HepG2 (cell line): ENCODE data around the gene B4GALT1. TPM values are rescaled to one million over a fixed set of nuclear protein-coding genes. Genes with fewer than 3 reads are reported as not detected.

Source experiments
- ATM ChIP-seq: fragments of 450-650 bp; IDR thresholded peaks from 2 replicates; pipeline ENCODE4 v1.7.1; 2017; ENCODE audit warnings: mild to moderate bottlenecking, borderline replicate concordance
- DNMT1 ChIP-seq: sonication (generic); formaldehyde crosslinking; IDR thresholded peaks from 2 replicates; pipeline ENCODE4 v1.5.1; 2020; ENCODE audit warnings: mild to moderate bottlenecking, missing genetic modification reagents
- FIP1L1 ChIP-seq: fragments of 200-400 bp; formaldehyde crosslinking; IDR thresholded peaks from 2 replicates; pipeline ENCODE4 v1.6.1; 2018; ENCODE audit warnings: low read depth, mild to moderate bottlenecking, low read length, moderate library complexity, borderline replicate concordance; ENCODE audit not compliant: insufficient read depth
- HES4 ChIP-seq: sonication (generic); formaldehyde crosslinking; IDR thresholded peaks from 2 replicates; pipeline ENCODE4 v1.9.0; 2021; ENCODE audit warnings: mild to moderate bottlenecking, missing genetic modification reagents, borderline replicate concordance
- IRX3 ChIP-seq: sonication (generic); formaldehyde crosslinking; IDR thresholded peaks from 2 replicates; pipeline ENCODE4 v1.8.1; 2023; ENCODE audit warnings: mild to moderate bottlenecking, low read depth, missing genetic modification reagents, borderline replicate concordance
- KMT2B ChIP-seq: IDR thresholded peaks from 2 replicates; pipeline ENCODE4 v1.6.1; 2016; ENCODE audit warnings: missing genetic modification reagents, missing compliant biosample characterization
- MLLT10 ChIP-seq: sonication (generic); formaldehyde crosslinking; IDR thresholded peaks from 2 replicates; pipeline ENCODE4 v1.4.0; 2020; ENCODE audit warnings: missing genetic modification reagents
- MXD3 ChIP-seq: IDR thresholded peaks from 2 replicates; pipeline ENCODE4 v1.6.1; 2016; ENCODE audit warnings: mild to moderate bottlenecking, missing biosample characterization, missing genetic modification reagents
- NFKBIZ ChIP-seq: IDR thresholded peaks from 2 replicates; pipeline ENCODE4 v1.6.1; 2018; ENCODE audit warnings: missing genetic modification reagents, missing compliant biosample characterization
- NKX3-1 ChIP-seq: sonication (generic); formaldehyde crosslinking; IDR thresholded peaks from 2 replicates; pipeline ENCODE4 v1.5.0; 2020; ENCODE audit warnings: missing genetic modification reagents
- PCBP1 ChIP-seq: fragments of 200-400 bp; formaldehyde crosslinking; IDR thresholded peaks from 2 replicates; pipeline ENCODE4 v1.6.1; 2017; ENCODE audit warnings: mild to moderate bottlenecking, low read depth, low read length, borderline replicate concordance
- RBFOX2 ChIP-seq: fragments of 200-400 bp; formaldehyde crosslinking; IDR thresholded peaks from 2 replicates; pipeline ENCODE4 v1.6.1; 2017; ENCODE audit warnings: low read depth, mild to moderate bottlenecking, low read length
- REL ChIP-seq: sonication (generic); formaldehyde crosslinking; conservative IDR thresholded peaks from 2 replicates; pipeline ENCODE4 v1.8.0; 2022; ENCODE audit warnings: mild to moderate bottlenecking, missing genetic modification reagents, moderate library complexity
- REST ChIP-seq, 2 experiments: IDR thresholded peaks; 2 replicates each; pipeline ENCODE4 v1.6.1; 2011 to 2012; ENCODE audit warnings: low read length in 2 of 2, borderline replicate concordance in 1 of 2, low read depth in 1 of 2, mild to moderate bottlenecking in 1 of 2, moderate library complexity in 1 of 2
- REXO4 ChIP-seq: sonication (generic); formaldehyde crosslinking; IDR thresholded peaks from 2 replicates; pipeline ENCODE4 v1.8.0; 2022; ENCODE audit warnings: missing genetic modification reagents, mild to moderate bottlenecking, borderline replicate concordance
- SKI ChIP-seq: fragments of 450-650 bp; IDR thresholded peaks from one replicate; pipeline ENCODE4 v1.6.1; 2018; ENCODE audit warnings: mild to moderate bottlenecking; ENCODE audit not compliant: partially characterized antibody
- ZNF337 ChIP-seq: sonication (generic); formaldehyde crosslinking; IDR thresholded peaks from 2 replicates; pipeline ENCODE4 v1.5.1; 2020; ENCODE audit warnings: missing genetic modification reagents, low read depth, mild to moderate bottlenecking, borderline replicate concordance
- ZNF33B ChIP-seq: sonication (generic); formaldehyde crosslinking; IDR thresholded peaks from 2 replicates; pipeline ENCODE4 v1.5.1; 2020; ENCODE audit warnings: mild to moderate bottlenecking, missing genetic modification reagents
- ZNF34 ChIP-seq: sonication (generic); formaldehyde crosslinking; IDR thresholded peaks from 2 replicates; pipeline ENCODE4 v1.4.0; 2020; ENCODE audit warnings: mild to moderate bottlenecking, missing genetic modification reagents, borderline replicate concordance
- ZNF510 ChIP-seq: sonication (generic); formaldehyde crosslinking; IDR thresholded peaks from 2 replicates; pipeline ENCODE4 v1.4.0; 2020; ENCODE audit warnings: low read depth, mild to moderate bottlenecking, missing genetic modification reagents
- ZNF766 ChIP-seq: sonication (generic); formaldehyde crosslinking; IDR thresholded peaks from 2 replicates; pipeline ENCODE4 v1.5.0; 2020; ENCODE audit warnings: missing genetic modification reagents, borderline replicate concordance
- polyA plus RNA-seq, 8 experiments: library from polyadenylated mRNA; depleted of rRNA in 3 of 8; stranded (reverse) in 7 of 8; unstranded in 1 of 8; fragments of >200 nt; fragmentation: Illumina TruSeq in 4 of 8; extraction: Trizol in 4 of 8; gene quantifications; 2 replicates each; pipeline versions ENCODE4 v1.2.1 to v1.2.3, GENCODE V29; 2011 to 2016; ENCODE audit warnings: low read depth in 4 of 8, missing spikeins in 1 of 8, mixed read lengths in 1 of 8; ENCODE audit not compliant: insufficient read depth in 1 of 8
- total RNA-seq, 5 experiments: library from RNA; depleted of rRNA; stranded (reverse); fragments of >200 nt; fragmentation: Illumina TruSeq; extraction: Trizol; gene quantifications; 2 replicates each; pipeline ENCODE4 v1.2.3, GENCODE V29; 2016; ENCODE audit warnings: low read depth in 1 of 5
- TF ChIP-seq, protein P1 (sequence below): sonication (generic); formaldehyde crosslinking; IDR thresholded peaks from 2 replicates; pipeline ENCODE4 v1.8.1; 2023; ENCODE audit warnings: mild to moderate bottlenecking, inconsistent platforms, moderate library complexity, missing genetic modification reagents, borderline replicate concordance

Gene B4GALT1
- total and polyA plus RNA-seq, 2 of the 13 experiments (the other 11 are each of a cell fraction or from before 2014, with no cell fraction given): 15.7 to 33.5 TPM

GRCh38 chr9:33139421-33140228 is 27.5 kb downstream of the B4GALT1 start (continued):
- TF ChIP-seq ZNF510 (CRISPR knock-in tag) (0 out of 2 replicates have a peak, but pooled peaks have one; percentile 69), IRX3 (CRISPR knock-in tag) (peak; percentile 56; the same call in 1 of the 2 replicates), SKI (peak; percentile 77), NFKBIZ (peak; percentile 85; the same call in 1 of the 2 replicates), REST (IDR thresholded peaks at IDR 0.05; ENCODE audit: borderline replicate concordance in 1 of 2, low read depth in 1 of 2, low read length in 2 of 2) (peak in 1 of 2 experiments; percentile 59; a peak in 1 of 4 replicates), MLLT10 (CRISPR knock-in tag) (no peak), REXO4 (CRISPR knock-in tag) (no peak), HES4 (CRISPR knock-in tag) (no peak; the same call in 1 of the 2 replicates), REL (CRISPR knock-in tag) (no peak; the same call in 1 of the 2 replicates), DNMT1 (0 out of 2 replicates have a peak, but pooled peaks have one; percentile 86), ATM (no peak), ZNF766 (CRISPR knock-in tag) (0 out of 2 replicates have a peak, but pooled peaks have one; percentile 71), PCBP1 (no peak), KMT2B (peak; percentile 79; the same call in 1 of the 2 replicates), MXD3 (CRISPR knock-in tag) (peak; percentile 92; the same call in 1 of the 2 replicates), ZNF34 (CRISPR knock-in tag) (no peak), NKX3-1 (CRISPR knock-in tag) (no peak), ZNF337 (CRISPR knock-in tag) (peak; percentile 53; the same call in 1 of the 2 replicates), FIP1L1 (no peak), RBFOX2 (no peak), ZNF33B (CRISPR knock-in tag) (peak; percentile 69; the same call in 1 of the 2 replicates)
- TF ChIP-seq, protein P1, sequence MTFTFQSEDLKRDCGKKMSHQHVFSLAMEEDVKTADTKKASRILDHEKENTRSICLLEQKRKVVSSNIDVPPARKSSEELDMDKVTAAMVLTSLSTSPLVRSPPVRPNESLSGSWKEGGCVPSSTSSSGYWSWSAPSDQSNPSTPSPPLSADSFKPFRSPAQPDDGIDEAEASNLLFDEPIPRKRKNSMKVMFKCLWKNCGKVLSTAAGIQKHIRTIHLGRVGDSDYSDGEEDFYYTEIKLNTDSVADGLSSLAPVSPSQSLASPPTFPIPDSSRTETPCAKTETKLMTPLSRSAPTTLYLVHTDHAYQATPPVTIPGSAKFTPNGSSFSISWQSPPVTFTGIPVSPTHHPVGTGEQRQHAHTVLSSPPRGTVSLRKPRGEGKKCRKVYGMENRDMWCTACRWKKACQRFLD (CRISPR knock-in tag): 0 out of 2 replicates have a peak, but pooled peaks have one; percentile 69
